ENCODE results near the gene CORO2B.
A peak's percentile ranks its signal among the peaks of the same experiment; 100 is the strongest.
"Not testable (repeated sequence)": the region's sequence is repeated elsewhere in the genome, so short reads cannot be mapped to it uniquely, and the experiment has no call there.

CORO2B gene

GRCh38 chr15:68646696-68647095 lies 67.9 kb downstream of the CORO2B start:
- DNase-seq (ENCODE audit: low read depth in 2 of 2), result no peak

GRCh38 chr15:68647361-68647760 lies 68.6 kb downstream of the CORO2B start:
- DNase-seq (ENCODE audit: low read depth in 2 of 2), result not testable (repeated sequence)

DNA sequence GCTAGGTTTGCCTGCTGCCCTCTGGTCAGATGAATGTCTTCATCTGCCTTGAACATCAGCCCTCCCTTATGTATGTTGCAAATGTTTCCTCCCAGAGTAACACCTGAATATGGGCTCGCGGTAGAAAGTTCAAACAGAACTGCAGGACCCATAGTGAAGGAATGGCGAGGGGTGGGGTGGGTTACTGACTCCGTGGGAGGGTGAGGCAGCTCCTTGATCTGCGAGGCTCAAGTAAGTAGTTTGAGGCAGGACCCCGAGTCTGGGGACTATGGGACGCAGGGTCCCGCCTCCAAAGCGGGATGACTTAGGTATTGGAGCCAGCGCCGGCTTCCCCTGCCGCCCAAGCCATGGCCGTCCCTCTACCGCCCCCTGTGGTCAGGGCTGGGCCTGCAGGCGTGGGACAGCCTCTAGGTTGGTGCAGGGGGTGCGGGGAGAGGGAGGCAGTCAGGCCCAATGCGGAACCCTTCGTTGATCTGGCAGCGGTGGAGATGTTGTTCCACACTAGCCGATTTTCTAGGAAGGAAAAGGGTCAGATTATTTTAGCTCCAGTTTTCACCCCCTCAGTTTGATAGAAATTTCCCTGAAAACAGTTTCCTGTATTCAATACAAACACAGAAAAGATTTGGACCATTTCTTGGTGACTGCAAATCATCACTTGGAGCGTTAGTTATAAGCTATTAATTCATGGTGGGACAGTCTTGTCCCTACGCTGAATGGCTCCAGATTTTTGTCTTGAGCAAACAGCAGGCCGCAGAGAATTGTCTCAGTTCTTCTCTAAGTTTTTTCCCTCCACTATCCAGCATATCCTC lies 72.3 kb downstream of the CORO2B start:
- DNase-seq (ENCODE audit: low read depth in 2 of 2), result peak; percentile 36 to 69

- no peak for DNase-seq (ENCODE audit: low read depth in 2 of 2)
Measured at GRCh38 chr15:68651916-68652525, 73.2 kb downstream of the CORO2B start.

DNA sequence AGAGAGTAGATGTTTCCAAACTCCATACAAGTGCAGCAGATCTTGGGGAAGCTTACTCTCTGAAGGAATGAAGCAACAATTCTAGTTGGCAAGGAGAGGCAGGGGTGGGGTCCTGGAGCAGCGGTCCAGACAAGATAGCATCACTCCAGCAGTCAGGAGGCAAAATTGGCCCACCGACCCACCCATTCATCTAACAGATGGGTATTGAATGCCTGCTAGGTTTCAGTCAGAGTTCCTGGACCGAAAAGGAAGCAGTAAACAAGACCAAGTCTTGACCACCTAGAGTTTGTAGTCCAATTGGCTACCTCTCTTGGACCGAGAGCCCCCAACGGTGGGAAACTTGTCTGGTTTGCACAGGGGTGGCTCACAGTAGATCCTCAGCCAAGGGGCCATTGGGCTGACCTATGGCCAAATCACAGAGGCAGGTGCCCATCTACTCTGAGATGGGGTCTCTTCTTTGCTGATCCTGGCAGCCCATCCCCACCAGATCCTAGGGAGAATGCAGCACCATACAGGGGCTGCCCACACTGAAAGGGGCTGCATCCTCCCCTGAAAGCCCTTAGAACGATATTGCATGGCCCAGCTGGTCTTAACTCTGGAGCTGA lies 74.3 kb downstream of the CORO2B start:
- DNase-seq (ENCODE audit: low read depth in 2 of 2), result no peak

GRCh38 chr15:68653801-68654200 lies 75.0 kb downstream of the CORO2B start:
- DNase-seq (ENCODE audit: low read depth in 2 of 2), result no peak

DNA sequence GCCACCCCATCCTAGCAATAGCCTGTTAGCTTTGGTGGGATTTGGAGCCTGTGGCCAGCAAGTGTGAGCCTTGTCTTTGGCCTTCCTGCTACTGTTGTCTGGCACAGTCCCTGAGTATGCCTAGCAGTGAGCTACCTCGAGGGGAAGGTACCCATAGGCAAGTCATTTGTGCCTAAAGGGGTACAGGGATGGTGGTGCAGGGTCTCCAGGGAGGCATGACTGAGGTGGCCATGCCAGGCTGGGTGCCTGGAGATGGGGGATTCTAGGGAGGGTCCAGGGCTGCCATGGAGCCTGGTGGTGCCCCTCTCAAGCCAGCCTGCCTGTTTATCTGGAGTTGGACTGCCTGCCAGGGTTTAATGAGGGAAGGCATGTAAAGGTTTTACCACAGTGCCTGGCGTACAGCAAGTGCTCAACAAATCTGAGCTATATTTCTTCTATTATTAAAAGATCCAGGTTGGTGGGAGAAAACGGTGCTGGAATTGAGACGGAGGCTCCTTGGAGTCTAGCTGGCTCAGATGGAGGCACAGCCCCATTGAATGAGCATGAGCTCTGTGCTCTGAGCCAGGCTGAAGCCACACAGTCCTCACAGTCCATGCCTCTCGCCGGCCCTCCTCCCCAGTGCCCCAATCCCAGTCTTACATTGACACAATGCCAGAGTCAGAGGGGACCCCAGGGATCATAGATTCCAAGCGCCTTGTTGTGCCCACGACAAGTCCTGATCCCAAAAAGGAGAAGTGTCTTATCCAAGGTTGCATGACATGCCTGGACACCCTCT lies 76.2 kb downstream of the CORO2B start:
- no peak for DNase-seq (ENCODE audit: low read depth in 2 of 2)

DNA sequence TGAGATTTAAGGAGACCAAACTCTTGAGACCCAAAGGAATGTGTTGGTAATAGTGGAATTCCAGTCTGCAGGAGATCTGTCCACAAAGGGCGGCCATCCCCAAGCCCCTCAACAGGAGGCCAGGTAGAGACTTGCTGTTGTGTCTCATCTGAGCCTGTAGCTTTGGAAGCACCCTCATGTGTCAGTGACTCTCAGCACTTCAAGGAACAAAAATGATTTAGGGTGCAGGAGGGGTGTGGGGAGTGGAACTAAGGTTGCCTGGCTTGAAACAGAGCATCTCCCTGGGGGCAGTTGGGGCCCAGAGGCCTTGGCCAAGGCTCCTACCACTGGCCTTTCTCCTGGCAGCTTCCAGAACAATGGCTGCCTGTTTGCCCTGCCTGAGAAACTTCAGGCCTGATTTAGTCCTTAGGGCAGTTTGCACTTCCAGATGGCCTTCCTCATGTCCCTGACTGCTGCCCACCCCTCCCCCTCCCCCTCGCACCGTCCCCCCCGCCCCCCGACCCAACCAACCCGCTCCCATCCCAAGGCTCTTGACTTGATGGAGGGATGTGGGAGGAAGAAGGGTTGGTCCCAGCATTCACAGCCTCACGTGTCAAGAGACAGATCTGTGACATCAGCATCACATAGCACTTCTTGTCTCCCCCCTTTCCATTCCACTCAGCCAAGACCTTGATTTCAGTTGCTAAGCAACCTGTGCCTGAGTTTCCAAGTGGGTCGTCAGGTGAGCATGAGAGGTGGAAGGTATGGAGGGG lies 77.1 kb downstream of the CORO2B start:
- DNase-seq (ENCODE audit: low read depth in 2 of 2), result no peak

GRCh38 chr15:68656438-68656739 lies 77.6 kb downstream of the CORO2B start:
- no peak for DNase-seq (ENCODE audit: low read depth in 2 of 2)

DNA sequence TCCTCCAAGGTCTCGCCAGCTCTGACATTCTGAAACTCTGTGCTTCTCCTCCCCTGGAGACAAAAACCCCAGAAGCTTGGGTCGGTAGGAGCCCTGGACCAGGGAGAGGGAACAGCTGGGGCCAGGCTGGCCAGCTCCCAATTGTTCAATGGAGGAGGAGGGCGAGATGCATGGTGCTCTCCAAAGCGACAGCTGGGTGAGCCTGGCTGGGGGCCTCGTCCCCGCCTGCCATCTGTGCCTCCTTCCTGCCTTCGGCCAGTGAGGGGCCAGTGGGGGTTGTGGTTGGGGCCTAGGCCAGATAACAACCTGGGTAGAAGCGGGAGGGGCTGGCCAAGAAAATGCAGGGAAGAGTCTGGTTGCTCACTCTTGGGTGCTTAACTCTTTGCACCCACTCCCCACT lies 79.4 kb downstream of the CORO2B start:
- no peak for DNase-seq (ENCODE audit: low read depth in 2 of 2)

DNA sequence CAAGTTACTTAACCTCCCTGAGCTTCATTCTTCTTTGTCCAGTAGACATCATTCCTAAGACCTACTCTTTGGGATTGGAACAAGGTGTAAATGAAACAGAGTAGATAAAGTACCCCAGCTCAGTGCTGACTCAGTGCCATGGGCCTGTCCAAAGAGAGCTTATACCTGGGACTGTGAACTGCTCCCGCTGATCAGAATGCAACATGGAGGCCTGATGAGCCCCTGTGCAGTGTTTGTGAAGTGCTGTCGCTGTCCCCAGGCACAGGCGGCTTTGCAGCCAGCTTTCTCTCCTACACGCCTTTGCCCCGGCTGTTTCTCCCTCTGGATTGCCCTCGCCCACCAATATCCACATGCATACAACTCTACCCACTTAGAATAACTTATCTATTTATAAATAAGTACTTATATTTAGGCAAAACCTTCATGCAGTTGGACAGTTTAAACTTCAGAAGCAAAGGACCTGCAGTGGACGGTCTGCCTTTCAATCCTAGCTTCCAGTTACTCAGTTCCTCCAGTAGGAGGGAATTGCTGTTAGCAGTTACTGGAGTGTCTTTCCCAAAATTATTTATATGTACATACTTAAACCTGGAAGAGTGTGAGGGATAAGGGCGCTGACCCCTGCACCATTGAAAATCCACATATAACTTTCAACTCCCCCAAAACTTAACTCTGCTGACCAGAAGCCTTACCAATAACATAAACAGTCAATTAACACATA lies 80.0 kb downstream of the CORO2B start:
- no peak for DNase-seq (ENCODE audit: low read depth in 2 of 2)

DNA sequence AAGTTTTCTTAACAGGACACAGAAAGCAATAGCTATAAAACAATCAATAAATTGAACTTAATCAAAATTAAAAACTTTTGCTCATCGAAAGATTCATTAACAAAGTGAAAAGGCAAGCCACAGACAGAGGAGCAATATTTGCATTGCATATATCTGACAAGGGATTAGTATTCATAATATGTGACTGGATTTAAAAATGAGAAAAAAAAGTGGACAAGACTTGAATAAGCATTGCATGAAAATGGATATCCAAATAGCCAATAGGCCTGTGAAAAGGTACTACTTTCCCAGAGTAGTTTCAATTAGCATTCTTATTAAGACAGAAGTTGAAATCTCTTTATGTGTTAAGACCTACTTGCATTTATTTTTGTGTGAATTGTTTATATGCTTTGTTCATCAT lies 84.7 kb downstream of the CORO2B start:
- no peak for DNase-seq (ENCODE audit: low read depth in 2 of 2)

DNA sequence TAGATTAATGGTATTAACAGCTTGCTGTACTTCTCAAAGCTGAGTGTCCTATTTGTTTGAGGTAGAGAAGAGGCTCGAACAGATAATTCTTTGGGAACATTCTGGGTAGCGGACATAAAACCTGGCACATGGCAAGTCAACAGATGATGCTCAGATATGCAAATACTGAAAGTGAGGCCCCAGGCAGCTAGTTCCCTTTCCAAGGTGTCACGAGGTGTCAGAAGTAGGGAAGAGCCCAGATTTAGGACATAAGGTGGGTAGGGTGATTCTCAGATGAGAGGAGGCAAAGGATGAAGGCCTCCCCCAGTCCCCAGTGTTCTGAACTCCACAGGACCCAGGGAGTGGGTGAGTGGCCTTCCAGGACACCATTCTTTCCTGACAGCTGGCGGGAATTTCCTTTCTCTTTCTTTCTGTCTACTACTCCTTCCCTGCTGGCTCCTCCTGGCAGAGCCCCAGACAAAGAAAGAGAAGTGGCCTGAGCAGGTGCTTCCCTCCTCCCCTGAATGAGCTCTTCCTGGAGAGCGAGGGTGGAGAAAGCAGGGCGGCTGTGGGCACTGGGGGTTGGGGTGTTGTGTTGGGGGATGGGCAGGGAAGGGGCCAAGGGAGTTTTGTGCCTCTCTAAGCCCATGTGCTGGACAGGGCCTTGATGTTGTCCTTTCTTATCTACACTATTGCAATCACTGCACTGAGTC lies 87.5 kb downstream of the CORO2B start:
- no peak for DNase-seq (ENCODE audit: low read depth in 2 of 2)

DNA sequence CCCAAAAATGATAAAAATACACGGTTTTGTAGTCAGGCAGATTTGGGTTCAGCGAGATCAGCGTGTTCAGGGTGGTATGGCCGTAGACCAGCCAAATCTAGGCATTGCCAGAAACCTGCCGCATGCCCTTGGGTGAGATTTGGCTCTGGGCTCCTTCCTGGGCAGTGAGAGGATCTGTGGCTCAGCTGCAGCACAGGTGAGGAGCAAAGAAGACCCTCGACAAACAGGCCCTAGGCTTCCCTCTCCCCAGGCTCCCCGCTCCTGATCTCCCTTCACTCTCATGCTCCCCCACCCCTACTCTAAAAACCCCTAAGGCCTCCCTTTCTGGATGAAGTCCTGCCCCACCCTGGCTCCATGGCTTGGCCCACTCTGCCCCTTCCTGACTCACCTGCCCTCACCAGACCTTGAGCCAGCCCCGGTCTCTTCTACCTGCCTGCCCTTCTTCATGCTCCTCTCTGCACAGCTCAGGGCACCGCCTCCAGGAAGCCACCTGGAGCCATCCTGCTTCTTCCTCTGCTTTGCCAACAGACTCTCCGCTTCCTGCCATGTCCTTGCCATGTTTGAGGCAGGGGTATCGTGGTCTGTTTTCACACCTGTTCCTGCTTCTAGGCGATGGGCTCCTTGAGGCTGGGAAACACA lies 88.1 kb downstream of the CORO2B start:
- no peak for DNase-seq (ENCODE audit: low read depth in 2 of 2)

DNA sequence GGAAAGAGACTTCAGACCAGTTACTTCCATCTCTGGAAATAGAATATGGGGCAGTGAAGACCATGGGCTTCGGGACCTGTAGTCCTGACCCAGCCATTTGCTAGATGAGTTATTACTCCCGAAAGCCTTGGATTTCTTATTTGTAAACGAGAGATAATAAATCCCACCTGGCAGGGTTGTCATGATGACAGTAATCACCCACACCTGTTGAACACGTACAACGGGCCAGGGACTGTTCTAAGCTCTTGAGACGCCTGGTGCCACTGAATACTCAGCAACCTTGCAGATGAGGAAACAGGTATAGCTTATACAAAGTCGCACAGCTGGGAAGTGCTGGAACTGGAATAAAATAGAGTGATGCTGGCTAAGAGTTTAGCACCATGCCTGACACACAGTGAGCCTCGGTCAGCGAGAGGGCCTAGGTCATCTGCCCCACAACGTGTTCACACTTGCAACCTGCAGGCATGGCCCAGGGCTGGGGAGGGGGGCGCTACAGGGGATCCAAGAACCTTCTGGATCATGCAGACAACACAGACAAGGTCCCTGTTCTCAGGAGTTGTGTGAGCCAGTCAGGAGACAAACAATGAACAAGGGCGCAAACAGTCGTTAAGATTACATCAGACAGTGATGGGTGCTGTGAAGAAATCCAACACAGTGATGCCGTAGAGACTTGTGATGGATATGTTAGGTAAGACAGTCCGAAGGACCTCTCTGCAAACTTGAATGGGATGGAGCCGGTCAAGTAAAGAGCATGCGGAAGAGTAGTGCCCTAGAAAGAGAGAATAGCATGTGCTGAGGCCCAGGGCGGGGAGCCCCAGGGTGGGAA lies 89.2 kb downstream of the CORO2B start:
- DNase-seq (ENCODE audit: low read depth in 2 of 2), result no peak

DNA sequence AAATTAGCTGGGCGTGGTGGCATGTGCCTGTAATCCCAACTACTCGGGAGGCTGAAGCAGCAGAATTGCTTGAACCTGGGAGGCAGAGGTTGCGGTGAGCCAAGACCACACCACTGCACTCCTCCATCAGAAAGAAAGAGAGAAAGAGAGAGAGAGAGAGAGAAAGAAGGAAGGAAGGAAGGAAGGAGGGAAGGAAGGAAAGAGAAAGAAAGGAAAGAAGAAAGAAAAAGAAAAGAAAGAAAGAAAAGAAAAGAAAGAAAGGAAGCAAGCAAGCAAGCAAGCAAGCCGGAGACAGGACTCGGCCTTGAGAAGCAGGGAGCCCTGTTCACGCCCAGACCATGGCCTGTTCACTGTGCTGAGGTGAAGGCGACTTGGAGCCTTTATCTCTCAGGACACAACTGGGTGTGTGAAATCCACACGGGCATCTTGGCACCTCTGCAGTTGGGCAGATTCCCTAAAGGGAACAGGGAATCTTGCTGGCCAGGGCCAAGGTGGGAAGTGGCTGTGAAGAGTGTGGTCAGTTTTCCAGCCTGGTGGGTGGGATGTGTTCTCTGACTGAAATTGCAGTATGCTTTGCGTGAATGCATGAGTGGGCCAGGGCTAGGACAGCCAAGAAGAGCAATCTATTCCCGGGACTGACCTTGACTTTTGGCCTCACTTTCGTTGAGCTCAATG lies 90.3 kb downstream of the CORO2B start:
- DNase-seq (ENCODE audit: low read depth in 2 of 2), result no peak

DNA sequence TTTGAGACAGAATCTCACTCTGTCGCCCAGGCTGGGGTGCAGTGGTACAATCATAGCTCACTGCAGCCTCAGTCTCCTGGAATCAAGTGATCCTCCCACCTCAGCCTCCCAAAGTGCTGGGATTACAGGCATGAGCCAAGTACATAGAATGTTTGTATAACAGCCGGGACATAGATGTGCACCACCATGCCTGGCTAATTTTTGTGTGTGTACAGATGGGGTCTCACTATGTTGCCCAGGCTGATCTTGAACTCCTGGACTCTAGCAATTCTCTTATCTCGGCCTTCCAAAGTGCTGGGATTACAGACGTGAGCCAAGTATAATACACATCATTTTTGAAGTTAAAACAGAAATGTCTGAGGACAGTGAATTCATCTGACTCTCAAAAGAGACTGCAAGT lies 93.5 kb downstream of the CORO2B start:
- DNase-seq (ENCODE audit: low read depth in 2 of 2), result no peak

- no peak for DNase-seq (ENCODE audit: low read depth in 2 of 2)
Measured at GRCh38 chr15:68672781-68673205, 94.0 kb downstream of the CORO2B start.

GRCh38 chr15:68674975-68675374 lies 96.2 kb downstream of the CORO2B start:
- DNase-seq (ENCODE audit: low read depth in 2 of 2), result no peak

All from stimulated activated CD4-positive, alpha-beta T cell treated with anti-CD3 and anti-CD28 coated beads, Interleukin-4, amount 100 ng/mL, for 48 hours (primary cell).